AG09319 (cell line): ENCODE measurements around the gene GALNS.

Experiments used
- DNase-seq: peaks from one replicate; pipeline ENCODE4 v3.0.0-alpha.2; 2010; ENCODE audit warnings: low read depth; ENCODE audit errors: extremely low read depth
- CTCF ChIP-seq: IDR thresholded peaks from 2 replicates; pipeline ENCODE4 v1.5.1; 2011; ENCODE audit warnings: low read depth, mild to moderate bottlenecking, inconsistent platforms, low read length, moderate library complexity

Gene GALNS

GRCh38 chr16:88878356-88878755, 21.6 kb upstream of the GALNS start:
- DNase-seq = no peak
- no peak for TF ChIP-seq CTCF

- DNase-seq = no peak
- no peak for TF ChIP-seq CTCF
Observed at GRCh38 chr16:88877564-88878289, 21.0 kb upstream of the GALNS start.

- no peak for DNase-seq
- no peak for TF ChIP-seq CTCF
Observed at GRCh38 chr16:88876942-88877526, 20.3 kb upstream of the GALNS start.

GRCh38 chr16:88875703-88876234, 19.0 kb upstream of the GALNS start:
- no peak for DNase-seq
- TF ChIP-seq CTCF = no peak

GRCh38 chr16:88874938-88875599, 18.3 kb upstream of the GALNS start:
- no peak for DNase-seq
- TF ChIP-seq CTCF = no peak

- no peak for TF ChIP-seq CTCF
- DNase-seq = no peak
Observed at GRCh38 chr16:88872650-88873331, 16.0 kb upstream of the GALNS start.
